NB4 (cell line): ENCODE results near the gene LGALS12.

Experiments used
- DNase-seq: peaks from one replicate; pipeline ENCODE4 v3.0.0; 2010; ENCODE audit warnings: low read depth
- H3K4me3 ChIP-seq: one replicate; pipeline ENCODE4 v1.5.1; 2011; ENCODE audit warnings: mild to moderate bottlenecking, low read depth, low read length, moderate library complexity
- CTCF ChIP-seq: IDR thresholded peaks from one replicate; pipeline ENCODE4 v1.5.1; 2012; ENCODE audit warnings: low read depth, low read length
- MYC ChIP-seq: IDR thresholded peaks from 2 replicates; pipeline ENCODE4 v1.6.1; 2011; ENCODE audit warnings: low read depth, low read length
- POLR2A ChIP-seq: IDR thresholded peaks from 2 replicates; pipeline ENCODE4 v1.6.1; 2011; ENCODE audit warnings: mild to moderate bottlenecking; ENCODE audit not compliant: insufficient read length; ENCODE audit errors: extremely low read depth
- TF ChIP-seq, protein P1 (sequence below): IDR thresholded peaks from 2 replicates; pipeline ENCODE4 v1.6.1; 2011; ENCODE audit warnings: low read depth, low read length

LGALS12 gene

DNA sequence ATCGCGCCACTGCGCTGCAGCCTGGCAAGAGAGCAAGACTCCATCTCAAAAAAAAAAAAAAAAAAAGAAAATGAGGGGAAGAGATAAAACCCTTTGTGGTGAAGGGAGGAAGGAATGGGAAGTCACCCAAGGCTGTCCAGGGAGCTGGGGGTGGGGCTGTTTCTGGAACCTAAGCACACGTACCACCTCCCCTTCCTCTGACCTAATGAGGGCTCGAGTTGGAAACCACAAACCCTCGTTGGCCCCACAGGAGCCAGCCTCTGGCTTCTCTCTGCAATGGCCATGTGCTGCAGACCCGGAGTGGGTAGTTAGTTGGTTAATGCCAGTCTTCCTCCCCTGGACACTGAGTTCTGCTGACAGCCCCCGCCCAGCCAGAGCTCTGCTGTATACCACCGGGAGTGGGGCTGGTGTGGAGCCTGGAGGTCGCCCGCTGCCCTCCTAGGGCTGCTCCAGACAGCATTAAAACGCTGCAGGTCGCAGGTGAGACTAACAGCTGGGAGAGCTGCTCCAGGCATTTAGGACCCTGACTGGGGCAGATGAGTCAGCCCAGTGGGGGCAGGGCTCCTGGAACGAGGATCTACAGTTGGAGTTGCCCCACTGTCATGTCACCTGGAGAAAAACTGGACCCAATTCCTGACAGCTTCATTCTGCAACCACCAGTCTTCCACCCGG lies at the start of gene LGALS12:
TSS of gene LGALS12 (plus strand) at position 228 of the 672 bp plus-strand sequence. CDS start at position 603, 375 bp downstream.
- DNase-seq = peak; percentile 100
- H3K4me3 ChIP-seq = peak within 1 kb of the TSS; percentile 92
- TF ChIP-seq CTCF = no peak
- TF ChIP-seq POLR2A = peak; percentile 68
- TF ChIP-seq MYC = peak; percentile 99
- TF ChIP-seq, protein P1, sequence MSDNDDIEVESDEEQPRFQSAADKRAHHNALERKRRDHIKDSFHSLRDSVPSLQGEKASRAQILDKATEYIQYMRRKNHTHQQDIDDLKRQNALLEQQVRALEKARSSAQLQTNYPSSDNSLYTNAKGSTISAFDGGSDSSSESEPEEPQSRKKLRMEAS = peak; percentile 98

DNA sequence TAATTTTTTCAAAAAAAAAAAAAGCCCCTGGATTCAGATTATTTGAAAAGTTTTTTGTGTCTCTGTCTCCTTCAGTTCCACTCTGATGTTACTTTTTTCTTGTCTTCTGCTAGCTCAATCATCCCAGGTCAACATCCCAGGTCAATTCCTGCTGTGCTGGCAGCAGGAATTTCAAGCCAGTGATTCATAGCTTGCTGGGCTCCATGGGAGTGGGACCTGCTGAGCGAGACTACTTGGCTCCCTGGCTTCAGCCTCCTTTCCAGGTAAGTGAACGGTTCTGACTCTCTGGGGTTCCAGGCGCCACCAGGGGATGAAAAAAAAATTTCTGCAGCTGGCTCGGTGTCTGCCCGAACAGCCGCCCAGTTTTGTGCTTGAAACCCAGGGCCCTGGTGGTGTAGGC lies 46.3 kb upstream of the LGALS12 start:
- no peak for DNase-seq
- TF ChIP-seq CTCF = no peak
- TF ChIP-seq MYC = no peak
- TF ChIP-seq POLR2A = no peak
- TF ChIP-seq, protein P1 = no peak
- H3K4me3 ChIP-seq = no peak overlapping the region

- TF ChIP-seq CTCF = no peak
- no peak for TF ChIP-seq POLR2A
- no peak for TF ChIP-seq MYC
- TF ChIP-seq, protein P1 = no peak
- H3K4me3 ChIP-seq = no peak overlapping the region
- DNase-seq = peak; percentile 31
Observed at GRCh38 chr11:63462137-63462536, 43.7 kb upstream of the LGALS12 start.

GRCh38 chr11:63470311-63470710 lies 35.6 kb upstream of the LGALS12 start:
- no peak overlapping the region for H3K4me3 ChIP-seq
- DNase-seq = no peak
- TF ChIP-seq, protein P1 = no peak
- TF ChIP-seq POLR2A = no peak
- TF ChIP-seq CTCF = no peak
- TF ChIP-seq MYC = no peak

- no peak overlapping the region for H3K4me3 ChIP-seq
- no peak for TF ChIP-seq MYC
- TF ChIP-seq, protein P1 = no peak
- TF ChIP-seq POLR2A = no peak
- no peak for TF ChIP-seq CTCF
- DNase-seq = no peak
Observed at GRCh38 chr11:63472372-63472771, 33.5 kb upstream of the LGALS12 start.
